GM12872 (cell line): ENCODE measurements around the gene LRCH1.

ENCODE experiments used
- CTCF ChIP-seq: IDR thresholded peaks from 3 replicates; pipeline ENCODE4 v1.5.1; 2011; ENCODE audit warnings: low read depth, mild to moderate bottlenecking, low read length, moderate library complexity; ENCODE audit not compliant: insufficient read depth

Gene LRCH1

DNA sequence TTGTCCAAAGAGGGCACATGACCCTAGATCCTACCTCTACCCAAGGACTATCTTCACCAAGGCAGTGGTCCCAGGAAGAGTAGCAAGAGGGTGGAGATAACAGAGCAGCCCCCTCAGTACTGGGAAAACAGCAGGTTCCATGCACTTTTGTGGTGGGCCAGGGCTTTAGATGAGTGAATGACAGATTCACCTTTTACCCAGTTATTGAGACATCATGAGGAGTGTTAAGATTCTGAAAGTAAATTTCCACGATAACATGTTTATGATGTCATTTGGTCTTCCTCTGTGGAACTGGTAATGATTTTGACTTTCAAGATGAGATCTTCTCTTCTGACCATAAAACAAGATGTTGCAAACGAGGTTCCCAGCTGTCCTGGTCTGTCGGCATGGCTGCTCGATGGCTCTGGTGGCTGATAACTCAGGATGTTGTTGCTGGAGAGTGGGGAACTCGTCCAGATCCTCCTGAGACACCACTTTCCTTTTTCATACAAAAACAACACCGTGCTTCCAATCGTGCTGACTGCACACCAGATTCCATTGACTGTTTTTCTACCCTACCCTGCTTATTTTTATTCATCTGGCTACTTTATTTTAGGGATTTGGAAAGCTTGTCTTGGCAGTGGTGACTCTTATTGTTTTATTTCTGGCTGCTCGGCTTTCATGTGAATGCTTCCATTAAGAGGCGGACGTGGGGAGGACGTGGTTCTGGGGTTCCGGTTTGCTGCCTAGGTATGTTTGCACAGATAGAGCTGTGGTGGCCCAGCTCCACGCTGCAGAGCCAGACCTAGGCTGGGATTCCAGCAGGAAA, 88.5 kb downstream of the LRCH1 start:
- no peak for TF ChIP-seq CTCF

GRCh38 chr13:46642254-46642653, 89.3 kb downstream of the LRCH1 start:
- no peak for TF ChIP-seq CTCF

DNA sequence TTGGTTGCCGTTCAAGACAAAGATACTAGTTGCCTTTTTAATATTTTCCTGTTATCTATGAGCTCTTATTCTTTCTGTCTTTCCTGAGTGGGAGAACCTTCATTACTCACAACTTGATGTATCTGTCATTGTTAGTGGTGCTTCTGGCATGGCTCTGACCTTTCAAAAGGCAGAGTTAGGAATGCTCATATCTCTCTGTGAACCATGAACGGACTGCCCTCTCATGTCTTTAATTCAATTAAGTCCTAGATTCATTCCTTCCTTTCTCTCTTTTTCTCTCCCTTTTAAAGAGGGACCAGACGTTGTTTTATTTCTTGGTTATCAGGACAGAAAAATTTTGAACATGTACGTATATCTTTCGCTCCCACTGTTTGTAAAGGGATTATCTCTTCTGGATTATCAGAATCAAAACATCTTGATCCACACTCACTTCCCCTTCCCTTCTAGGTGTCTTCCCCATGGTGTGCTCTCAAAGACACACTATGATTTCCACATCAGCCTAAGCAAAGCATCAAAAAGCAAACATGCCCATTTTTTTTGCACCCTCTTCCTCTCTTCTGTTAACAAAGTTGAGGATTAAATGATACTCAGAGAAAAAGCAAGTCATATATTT, 90.3 kb downstream of the LRCH1 start:
- TF ChIP-seq CTCF, result no peak

DNA sequence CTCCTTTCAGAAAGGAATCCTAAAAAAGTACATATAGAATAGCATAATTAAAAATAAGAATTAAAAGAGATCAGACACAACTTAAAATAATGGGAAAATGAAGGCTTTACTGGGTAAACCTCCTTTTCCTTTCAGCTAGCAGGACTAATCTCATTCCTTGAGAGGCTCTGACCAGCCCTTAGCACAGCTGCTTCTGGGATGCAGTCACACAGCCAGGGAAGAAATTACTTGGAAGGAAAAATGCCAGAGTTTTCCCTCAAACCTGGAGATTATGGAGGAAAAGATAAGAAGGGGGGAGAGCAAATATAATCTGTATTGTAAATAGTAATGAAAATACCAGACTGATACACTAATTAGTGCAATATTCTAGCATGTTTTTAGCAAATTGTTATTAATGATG, 91.8 kb downstream of the LRCH1 start:
- no peak for TF ChIP-seq CTCF

GRCh38 chr13:46647512-46648065, 94.6 kb downstream of the LRCH1 start:
- TF ChIP-seq CTCF, result no peak

DNA sequence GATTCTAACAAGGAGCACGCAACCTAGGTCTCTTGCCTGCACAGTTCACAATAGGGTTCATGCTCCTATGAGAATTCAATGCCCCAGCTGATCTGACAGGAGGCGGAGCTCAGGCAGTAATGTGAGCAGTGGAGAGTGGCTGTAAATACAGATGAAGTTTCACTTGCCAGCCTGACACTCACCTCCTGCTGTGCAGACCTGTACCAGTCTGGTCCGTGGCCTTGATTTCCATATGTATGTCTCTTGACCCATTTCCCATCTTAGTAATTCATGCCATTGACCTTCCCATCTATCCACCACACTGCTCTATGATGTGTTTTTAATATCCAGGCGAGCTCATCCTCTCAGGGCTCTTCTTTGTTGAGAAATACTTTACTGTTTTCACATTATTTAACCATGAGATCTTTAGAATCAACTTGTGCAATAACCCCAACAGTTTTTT, 95.2 kb downstream of the LRCH1 start:
- TF ChIP-seq CTCF, result no peak

DNA sequence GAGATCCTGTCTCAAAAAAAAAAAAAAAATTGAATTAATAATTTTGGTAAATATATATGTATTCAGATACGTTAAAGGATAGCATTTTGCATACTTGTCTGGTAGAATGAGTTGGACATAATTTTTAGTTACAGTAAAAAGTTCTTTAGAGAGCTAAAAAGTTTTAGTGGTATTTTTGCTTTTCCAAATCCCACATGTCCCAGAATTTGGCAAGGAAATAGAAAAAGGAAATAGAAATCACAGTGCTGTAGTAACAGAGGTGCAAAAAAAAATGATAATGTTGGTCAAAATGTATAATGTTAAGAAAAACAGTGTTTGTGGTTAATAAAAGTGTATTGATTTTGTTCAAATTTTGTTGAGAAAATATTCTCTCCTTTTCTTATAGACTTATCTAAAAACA, 96.8 kb downstream of the LRCH1 start:
- no peak for TF ChIP-seq CTCF
